Vagina (tissue), 2 donors: Measurements from ENCODE around the gene CASD1. TPM values are rescaled to one million over a fixed set of nuclear protein-coding genes. Genes with fewer than 3 reads are reported as not detected.

Source experiments
- DNase-seq, 2 donors: peaks; one replicate each; pipeline ENCODE4 v3.0.0-alpha.2; 2017; ENCODE audit errors: extremely low spot score in 2 of 2
- H3K27ac ChIP-seq: fragments of 200-600 bp; sonication (generic); one replicate; pipeline ENCODE4 v1.5.1; 2019
- H3K27me3 ChIP-seq: fragments of 200-600 bp; sonication (generic); one replicate; pipeline ENCODE4 v1.5.1; 2019
- H3K36me3 ChIP-seq, 2 donors: fragments of 200-600 bp; sonication (generic); one replicate each; pipeline ENCODE4 v1.5.1; 2017 to 2019
- H3K4me1 ChIP-seq: fragments of 200-600 bp; sonication (generic); one replicate; pipeline ENCODE4 v1.5.1; 2019
- H3K4me3 ChIP-seq, 2 donors: fragments of 200-600 bp; sonication (generic); 1 replicate in 1 of 2; 2 replicates in 1 of 2; pipeline ENCODE4 v1.5.1; 2016 to 2019
- H3K9me3 ChIP-seq: fragments of 200-600 bp; sonication (generic); one replicate; pipeline ENCODE4 v1.5.1; 2019
- POLR2A ChIP-seq, 2 donors: fragments of 450-650 bp; IDR thresholded peaks; one replicate each; pipeline ENCODE4 v1.6.1; 2017; ENCODE audit warnings: antibody characterized with exemption in 2 of 2, mild to moderate bottlenecking in 2 of 2, moderate library complexity in 2 of 2
- POLR2AphosphoS5 ChIP-seq, 2 donors: sonication (generic); formaldehyde crosslinking; IDR thresholded peaks; one replicate each; pipeline ENCODE4 v1.9.0; 2017; ENCODE audit warnings: antibody characterized with exemption in 2 of 2, mild to moderate bottlenecking in 2 of 2, low read depth in 1 of 2; ENCODE audit not compliant: insufficient read depth in 1 of 2
- intact Hi-C: fragments of 100-400 bp; cut with DNase I; formaldehyde crosslinking; loops from one replicate; pipeline ENCODE4 v1.15.1; 2023
- total RNA-seq: library from RNA; depleted of rRNA; stranded (reverse); fragments of >200 nt; gene quantifications from one replicate; pipeline ENCODE4 v1.2.3, GENCODE V29; 2016
- TF ChIP-seq, protein P1 (sequence below), 3 experiments: fragments of 450-650 bp in 2 of 3; fragments of 200-600 bp in 1 of 3; sonication (generic) in 1 of 3; IDR thresholded peaks; one replicate each; pipeline ENCODE4 v1.5.1; 2017 to 2019; ENCODE audit warnings: antibody characterized with exemption in 3 of 3, mild to moderate bottlenecking in 2 of 3, moderate library complexity in 2 of 3

CASD1 gene
- total RNA-seq, 1 donor from 2014 or later, result 17.7 TPM

DNA sequence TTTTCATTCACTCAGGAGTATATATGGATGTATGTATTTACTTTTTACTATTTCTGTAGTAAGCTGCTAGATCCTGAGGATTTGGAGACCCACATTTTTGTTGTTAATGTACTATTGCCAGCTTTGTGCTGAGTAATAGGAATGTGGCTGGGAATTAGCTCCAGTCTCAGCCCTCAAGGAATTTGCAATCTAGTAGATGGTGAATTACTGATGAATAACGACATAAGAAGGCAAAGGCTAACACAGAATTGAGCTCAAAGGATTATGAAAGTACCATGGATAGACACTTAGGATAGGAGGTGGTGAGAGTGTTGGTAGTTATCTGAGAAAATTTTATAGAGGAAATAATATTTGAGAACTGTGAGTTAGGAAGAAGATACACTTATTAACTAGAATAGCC is 19.9 kb downstream of the CASD1 start:
- intact Hi-C loops, result no loop called here
- H3K9me3 ChIP-seq, result no peaks in the 10 kb centered on the region
- peaks cover 0 to 12% of the 10 kb centered on the region in 2 donors for H3K36me3 ChIP-seq
- TF ChIP-seq POLR2A (IDR thresholded peaks at IDR 0.05) (no peak), POLR2AphosphoS5 (IDR thresholded peaks at IDR 0.05; ENCODE audit: insufficient read depth in 1 of 2, low read depth in 1 of 2) (no peak)
- TF ChIP-seq, protein P1, sequence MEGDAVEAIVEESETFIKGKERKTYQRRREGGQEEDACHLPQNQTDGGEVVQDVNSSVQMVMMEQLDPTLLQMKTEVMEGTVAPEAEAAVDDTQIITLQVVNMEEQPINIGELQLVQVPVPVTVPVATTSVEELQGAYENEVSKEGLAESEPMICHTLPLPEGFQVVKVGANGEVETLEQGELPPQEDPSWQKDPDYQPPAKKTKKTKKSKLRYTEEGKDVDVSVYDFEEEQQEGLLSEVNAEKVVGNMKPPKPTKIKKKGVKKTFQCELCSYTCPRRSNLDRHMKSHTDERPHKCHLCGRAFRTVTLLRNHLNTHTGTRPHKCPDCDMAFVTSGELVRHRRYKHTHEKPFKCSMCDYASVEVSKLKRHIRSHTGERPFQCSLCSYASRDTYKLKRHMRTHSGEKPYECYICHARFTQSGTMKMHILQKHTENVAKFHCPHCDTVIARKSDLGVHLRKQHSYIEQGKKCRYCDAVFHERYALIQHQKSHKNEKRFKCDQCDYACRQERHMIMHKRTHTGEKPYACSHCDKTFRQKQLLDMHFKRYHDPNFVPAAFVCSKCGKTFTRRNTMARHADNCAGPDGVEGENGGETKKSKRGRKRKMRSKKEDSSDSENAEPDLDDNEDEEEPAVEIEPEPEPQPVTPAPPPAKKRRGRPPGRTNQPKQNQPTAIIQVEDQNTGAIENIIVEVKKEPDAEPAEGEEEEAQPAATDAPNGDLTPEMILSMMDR (IDR thresholded peaks at IDR 0.05), result no peak
- no peak for DNase-seq
- no peaks in the 10 kb centered on the region for H3K27me3 ChIP-seq
- no peak overlapping the region for H3K4me3 ChIP-seq
- H3K4me1 ChIP-seq, result no peaks in the 10 kb centered on the region
- H3K27ac ChIP-seq, result no peak overlapping the region

DNA sequence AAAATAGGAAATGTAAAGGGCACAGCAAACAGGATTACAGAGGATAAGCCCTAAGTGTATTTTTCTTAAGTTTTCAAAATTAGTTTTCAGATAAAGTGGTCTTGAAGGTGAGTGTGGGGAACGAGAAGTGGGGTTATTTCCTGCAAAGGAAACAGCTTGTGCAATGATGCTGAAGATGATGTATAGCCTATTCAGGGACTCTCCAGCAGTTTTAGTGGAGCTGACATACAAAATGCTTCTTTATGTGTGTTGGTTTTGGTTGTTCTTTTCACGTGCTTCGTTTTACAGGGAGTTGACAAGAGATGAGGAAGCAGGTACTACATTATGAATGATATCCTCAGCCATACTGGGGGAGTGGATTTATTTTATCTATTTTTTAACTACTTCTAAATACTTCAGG is 20.5 kb downstream of the CASD1 start:
- intact Hi-C loops, result no loop called here
- Histone ChIP-seq H3K9me3 (no peaks in the 10 kb centered on the region), H3K36me3 (peaks cover 0 to 12% of the 10 kb centered on the region in 2 donors), H3K27ac (no peak overlapping the region), H3K4me1 (no peaks in the 10 kb centered on the region), H3K4me3 (no peak overlapping the region), H3K27me3 (no peaks in the 10 kb centered on the region)
- no peak for DNase-seq
- no peak for TF ChIP-seq POLR2A (IDR thresholded peaks at IDR 0.05)
- TF ChIP-seq, protein P1 (IDR thresholded peaks at IDR 0.05), result no peak
- no peak for TF ChIP-seq POLR2AphosphoS5 (IDR thresholded peaks at IDR 0.05; ENCODE audit: insufficient read depth in 1 of 2, low read depth in 1 of 2)

DNA sequence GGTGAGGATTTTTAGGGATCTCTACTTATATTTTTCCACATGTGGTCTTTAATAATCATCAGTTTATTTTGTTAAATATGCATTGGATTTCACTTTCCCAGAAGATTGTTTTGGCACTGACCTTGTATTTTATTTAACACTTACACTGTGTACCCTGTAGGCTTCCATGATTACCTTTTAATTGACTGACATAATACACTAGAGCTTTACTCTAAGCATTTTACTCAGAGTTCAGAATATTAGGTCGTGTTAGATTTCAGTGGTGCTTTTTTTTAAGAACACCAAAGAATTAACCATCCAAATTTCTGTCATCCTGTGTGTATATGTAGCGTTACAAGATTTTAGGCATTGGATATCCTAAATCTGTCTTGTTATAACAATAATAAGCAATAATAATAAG is 23.1 kb downstream of the CASD1 start:
- no peaks in the 10 kb centered on the region for H3K27me3 ChIP-seq
- peaks cover 0 to 19% of the 10 kb centered on the region in 2 donors for H3K36me3 ChIP-seq
- intact Hi-C loops, result no loop called here
- no peak for DNase-seq
- H3K27ac ChIP-seq, result no peak overlapping the region
- no peak overlapping the region for H3K4me3 ChIP-seq
- TF ChIP-seq, protein P1 (IDR thresholded peaks at IDR 0.05), result no peak
- no peak for TF ChIP-seq POLR2A (IDR thresholded peaks at IDR 0.05)
- no peak for TF ChIP-seq POLR2AphosphoS5 (IDR thresholded peaks at IDR 0.05; ENCODE audit: insufficient read depth in 1 of 2, low read depth in 1 of 2)
- no peaks in the 10 kb centered on the region for H3K4me1 ChIP-seq
- H3K9me3 ChIP-seq, result no peaks in the 10 kb centered on the region

DNA sequence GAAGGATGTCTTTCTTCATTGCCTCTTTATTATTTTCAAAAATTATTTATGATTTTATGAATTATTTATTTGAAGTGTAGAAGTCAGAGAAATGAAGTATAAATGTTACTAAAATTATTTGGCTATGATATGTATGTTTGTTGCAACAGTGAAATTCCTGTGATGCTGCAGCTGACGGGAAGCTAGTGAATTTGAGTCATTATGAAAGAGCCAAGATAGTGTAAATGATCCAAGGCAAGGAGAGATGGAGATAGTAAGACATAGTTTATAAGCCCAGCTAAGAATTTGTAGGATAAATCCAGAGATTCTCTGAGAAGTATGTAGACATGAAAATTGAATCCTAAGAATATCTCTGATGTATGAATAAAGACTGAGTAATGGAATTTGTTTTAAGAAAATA is 30.8 kb downstream of the CASD1 start:
- Histone ChIP-seq H3K36me3 (peaks cover 0 to 16% of the 10 kb centered on the region in 2 donors), H3K9me3 (no peaks in the 10 kb centered on the region), H3K27me3 (no peaks in the 10 kb centered on the region), H3K4me1 (no peaks in the 10 kb centered on the region), H3K4me3 (no peak overlapping the region), H3K27ac (no peak overlapping the region)
- DNase-seq, result no peak
- TF ChIP-seq, protein P1 (IDR thresholded peaks at IDR 0.05), result no peak
- TF ChIP-seq POLR2A (IDR thresholded peaks at IDR 0.05) (no peak), POLR2AphosphoS5 (IDR thresholded peaks at IDR 0.05; ENCODE audit: insufficient read depth in 1 of 2, low read depth in 1 of 2) (no peak)
- intact Hi-C loops, result no loop called here

DNA sequence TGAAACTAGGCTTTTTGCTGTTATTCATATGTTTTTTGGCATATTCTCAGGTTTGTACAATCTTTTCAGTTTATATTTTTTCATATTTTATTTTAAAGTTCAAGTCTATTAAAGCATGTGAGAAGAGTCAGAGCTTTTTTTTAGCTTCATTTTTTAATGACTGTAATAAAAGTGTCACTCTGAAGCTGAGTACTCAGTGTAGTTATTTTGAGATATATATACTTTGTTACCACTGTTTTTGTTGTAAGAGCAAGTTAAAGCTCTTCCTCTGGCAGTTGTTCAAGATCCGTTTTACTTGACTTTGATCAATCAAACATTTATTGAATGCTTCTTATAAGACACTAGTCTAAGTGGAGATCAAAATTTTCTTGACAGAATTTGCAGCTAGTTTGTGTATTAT is 37.5 kb downstream of the CASD1 start:
- peaks cover 0 to 4% of the 10 kb centered on the region in 2 donors for H3K36me3 ChIP-seq
- DNase-seq, result no peak
- no peak overlapping the region for H3K27ac ChIP-seq
- intact Hi-C loops, result no loop called here
- no peaks in the 10 kb centered on the region for H3K27me3 ChIP-seq
- TF ChIP-seq, protein P1 (IDR thresholded peaks at IDR 0.05), result no peak
- TF ChIP-seq POLR2AphosphoS5 (IDR thresholded peaks at IDR 0.05; ENCODE audit: insufficient read depth in 1 of 2, low read depth in 1 of 2) (no peak), POLR2A (IDR thresholded peaks at IDR 0.05) (no peak)
- no peak overlapping the region for H3K4me3 ChIP-seq
- no peaks in the 10 kb centered on the region for H3K9me3 ChIP-seq
- no peaks in the 10 kb centered on the region for H3K4me1 ChIP-seq
